H1 (cell line): ENCODE results near the gene PSMC1. TPM values are rescaled to one million over a fixed set of nuclear protein-coding genes. Genes with fewer than 3 reads are reported as not detected.

Experiments
- HDAC2 ChIP-seq, 2 experiments: fragments of 300-600 bp in 1 of 2; sonication (generic) in 1 of 2; IDR thresholded peaks; 2 replicates each; pipeline ENCODE4 v1.6.1; 2011 to 2012; ENCODE audit warnings: low read depth in 2 of 2, low read length in 2 of 2, mild to moderate bottlenecking in 2 of 2, moderate library complexity in 2 of 2, borderline replicate concordance in 1 of 2, inconsistent platforms in 1 of 2
- POU5F1 ChIP-seq: IDR thresholded peaks from 2 replicates; pipeline ENCODE4 v1.6.1; 2011; ENCODE audit warnings: low read depth, mild to moderate bottlenecking, low read length, moderate library complexity
- RNF2 ChIP-seq: fragments of 200-900, 300-1000 bp; sonication (generic); IDR thresholded peaks from 2 replicates; pipeline ENCODE4 v1.7.1; 2016; ENCODE audit warnings: borderline replicate concordance, low read depth, mild to moderate bottlenecking, antibody characterized with exemption, low read length; ENCODE audit not compliant: poor library complexity, severe bottlenecking; ENCODE audit errors: missing control alignments
- SP1 ChIP-seq: IDR thresholded peaks from 2 replicates; pipeline ENCODE4 v1.6.1; 2011; ENCODE audit warnings: low read depth, low read length
- SUZ12 ChIP-seq: fragments of 200-600 bp; sonication (generic); IDR thresholded peaks from 2 replicates; pipeline ENCODE4 v1.6.1; 2012; ENCODE audit warnings: mild to moderate bottlenecking, inconsistent platforms, low read length, moderate library complexity, mixed read lengths
- TAF1 ChIP-seq: IDR thresholded peaks from 2 replicates; pipeline ENCODE4 v1.6.1; 2011; ENCODE audit warnings: mild to moderate bottlenecking, low read depth, low read length
- polyA plus RNA-seq, 7 experiments: library from polyadenylated mRNA; depleted of rRNA in 3 of 7; stranded (reverse) in 5 of 7; unstranded in 2 of 7; fragments of >200 nt in 5 of 7; fragments of 200-250 nt in 2 of 7; gene quantifications; 1 replicate in 5 of 7; 2 replicates in 1 of 7; 4 replicates in 1 of 7; pipeline versions ENCODE4 v1.2.1 to v1.2.3, GENCODE V29; 2011 to 2013; ENCODE audit warnings: missing spikeins in 2 of 7, mixed read lengths in 2 of 7
- total RNA-seq: library from RNA; stranded (reverse); fragmentation: NEBNext Ultra II Directional; extraction: Animal tissue kit (Norgen Biotek cat#: 25700); gene quantifications from 2 replicates; pipeline ENCODE4 v1.2.1, GENCODE V29; 2021
- TF ChIP-seq, protein P1 (sequence below): fragments of 300-600 bp; sonication (generic); IDR thresholded peaks from 2 replicates; pipeline ENCODE4 v1.7.1; 2012; ENCODE audit warnings: low read length, moderate library complexity, mild to moderate bottlenecking, inconsistent platforms; ENCODE audit not compliant: insufficient replicate concordance
- TF ChIP-seq, protein P2 (sequence below): IDR thresholded peaks from 2 replicates; pipeline ENCODE4 v1.6.1; 2012; ENCODE audit warnings: inconsistent platforms
- TF ChIP-seq, protein P3 (sequence below): IDR thresholded peaks from 2 replicates; pipeline ENCODE4 v1.6.1; 2012; ENCODE audit warnings: inconsistent platforms

PSMC1 gene
- total and polyA plus RNA-seq, 2 of the 8 experiments (the other 6 are each of a cell fraction or from before 2014, with no cell fraction given): 46.2 to 99.6 TPM

GRCh38 chr14:90263748-90264449 lies 7.5 kb downstream of the PSMC1 start (continued):
- TF ChIP-seq, protein P1, sequence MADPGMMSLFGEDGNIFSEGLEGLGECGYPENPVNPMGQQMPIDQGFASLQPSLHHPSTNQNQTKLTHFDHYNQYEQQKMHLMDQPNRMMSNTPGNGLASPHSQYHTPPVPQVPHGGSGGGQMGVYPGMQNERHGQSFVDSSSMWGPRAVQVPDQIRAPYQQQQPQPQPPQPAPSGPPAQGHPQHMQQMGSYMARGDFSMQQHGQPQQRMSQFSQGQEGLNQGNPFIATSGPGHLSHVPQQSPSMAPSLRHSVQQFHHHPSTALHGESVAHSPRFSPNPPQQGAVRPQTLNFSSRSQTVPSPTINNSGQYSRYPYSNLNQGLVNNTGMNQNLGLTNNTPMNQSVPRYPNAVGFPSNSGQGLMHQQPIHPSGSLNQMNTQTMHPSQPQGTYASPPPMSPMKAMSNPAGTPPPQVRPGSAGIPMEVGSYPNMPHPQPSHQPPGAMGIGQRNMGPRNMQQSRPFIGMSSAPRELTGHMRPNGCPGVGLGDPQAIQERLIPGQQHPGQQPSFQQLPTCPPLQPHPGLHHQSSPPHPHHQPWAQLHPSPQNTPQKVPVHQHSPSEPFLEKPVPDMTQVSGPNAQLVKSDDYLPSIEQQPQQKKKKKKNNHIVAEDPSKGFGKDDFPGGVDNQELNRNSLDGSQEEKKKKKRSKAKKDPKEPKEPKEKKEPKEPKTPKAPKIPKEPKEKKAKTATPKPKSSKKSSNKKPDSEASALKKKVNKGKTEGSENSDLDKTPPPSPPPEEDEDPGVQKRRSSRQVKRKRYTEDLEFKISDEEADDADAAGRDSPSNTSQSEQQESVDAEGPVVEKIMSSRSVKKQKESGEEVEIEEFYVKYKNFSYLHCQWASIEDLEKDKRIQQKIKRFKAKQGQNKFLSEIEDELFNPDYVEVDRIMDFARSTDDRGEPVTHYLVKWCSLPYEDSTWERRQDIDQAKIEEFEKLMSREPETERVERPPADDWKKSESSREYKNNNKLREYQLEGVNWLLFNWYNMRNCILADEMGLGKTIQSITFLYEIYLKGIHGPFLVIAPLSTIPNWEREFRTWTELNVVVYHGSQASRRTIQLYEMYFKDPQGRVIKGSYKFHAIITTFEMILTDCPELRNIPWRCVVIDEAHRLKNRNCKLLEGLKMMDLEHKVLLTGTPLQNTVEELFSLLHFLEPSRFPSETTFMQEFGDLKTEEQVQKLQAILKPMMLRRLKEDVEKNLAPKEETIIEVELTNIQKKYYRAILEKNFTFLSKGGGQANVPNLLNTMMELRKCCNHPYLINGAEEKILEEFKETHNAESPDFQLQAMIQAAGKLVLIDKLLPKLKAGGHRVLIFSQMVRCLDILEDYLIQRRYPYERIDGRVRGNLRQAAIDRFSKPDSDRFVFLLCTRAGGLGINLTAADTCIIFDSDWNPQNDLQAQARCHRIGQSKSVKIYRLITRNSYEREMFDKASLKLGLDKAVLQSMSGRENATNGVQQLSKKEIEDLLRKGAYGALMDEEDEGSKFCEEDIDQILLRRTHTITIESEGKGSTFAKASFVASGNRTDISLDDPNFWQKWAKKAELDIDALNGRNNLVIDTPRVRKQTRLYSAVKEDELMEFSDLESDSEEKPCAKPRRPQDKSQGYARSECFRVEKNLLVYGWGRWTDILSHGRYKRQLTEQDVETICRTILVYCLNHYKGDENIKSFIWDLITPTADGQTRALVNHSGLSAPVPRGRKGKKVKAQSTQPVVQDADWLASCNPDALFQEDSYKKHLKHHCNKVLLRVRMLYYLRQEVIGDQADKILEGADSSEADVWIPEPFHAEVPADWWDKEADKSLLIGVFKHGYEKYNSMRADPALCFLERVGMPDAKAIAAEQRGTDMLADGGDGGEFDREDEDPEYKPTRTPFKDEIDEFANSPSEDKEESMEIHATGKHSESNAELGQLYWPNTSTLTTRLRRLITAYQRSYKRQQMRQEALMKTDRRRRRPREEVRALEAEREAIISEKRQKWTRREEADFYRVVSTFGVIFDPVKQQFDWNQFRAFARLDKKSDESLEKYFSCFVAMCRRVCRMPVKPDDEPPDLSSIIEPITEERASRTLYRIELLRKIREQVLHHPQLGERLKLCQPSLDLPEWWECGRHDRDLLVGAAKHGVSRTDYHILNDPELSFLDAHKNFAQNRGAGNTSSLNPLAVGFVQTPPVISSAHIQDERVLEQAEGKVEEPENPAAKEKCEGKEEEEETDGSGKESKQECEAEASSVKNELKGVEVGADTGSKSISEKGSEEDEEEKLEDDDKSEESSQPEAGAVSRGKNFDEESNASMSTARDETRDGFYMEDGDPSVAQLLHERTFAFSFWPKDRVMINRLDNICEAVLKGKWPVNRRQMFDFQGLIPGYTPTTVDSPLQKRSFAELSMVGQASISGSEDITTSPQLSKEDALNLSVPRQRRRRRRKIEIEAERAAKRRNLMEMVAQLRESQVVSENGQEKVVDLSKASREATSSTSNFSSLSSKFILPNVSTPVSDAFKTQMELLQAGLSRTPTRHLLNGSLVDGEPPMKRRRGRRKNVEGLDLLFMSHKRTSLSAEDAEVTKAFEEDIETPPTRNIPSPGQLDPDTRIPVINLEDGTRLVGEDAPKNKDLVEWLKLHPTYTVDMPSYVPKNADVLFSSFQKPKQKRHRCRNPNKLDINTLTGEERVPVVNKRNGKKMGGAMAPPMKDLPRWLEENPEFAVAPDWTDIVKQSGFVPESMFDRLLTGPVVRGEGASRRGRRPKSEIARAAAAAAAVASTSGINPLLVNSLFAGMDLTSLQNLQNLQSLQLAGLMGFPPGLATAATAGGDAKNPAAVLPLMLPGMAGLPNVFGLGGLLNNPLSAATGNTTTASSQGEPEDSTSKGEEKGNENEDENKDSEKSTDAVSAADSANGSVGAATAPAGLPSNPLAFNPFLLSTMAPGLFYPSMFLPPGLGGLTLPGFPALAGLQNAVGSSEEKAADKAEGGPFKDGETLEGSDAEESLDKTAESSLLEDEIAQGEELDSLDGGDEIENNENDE: no peak
- TF ChIP-seq RNF2 (no peak), POU5F1 (no peak), TAF1 (no peak), SP1 (no peak), HDAC2 (IDR thresholded peaks at IDR 0.05; ENCODE audit: borderline replicate concordance in 1 of 2, low read depth in 2 of 2, low read length in 2 of 2) (no peak), SUZ12 (no peak)
- TF ChIP-seq, protein P2, sequence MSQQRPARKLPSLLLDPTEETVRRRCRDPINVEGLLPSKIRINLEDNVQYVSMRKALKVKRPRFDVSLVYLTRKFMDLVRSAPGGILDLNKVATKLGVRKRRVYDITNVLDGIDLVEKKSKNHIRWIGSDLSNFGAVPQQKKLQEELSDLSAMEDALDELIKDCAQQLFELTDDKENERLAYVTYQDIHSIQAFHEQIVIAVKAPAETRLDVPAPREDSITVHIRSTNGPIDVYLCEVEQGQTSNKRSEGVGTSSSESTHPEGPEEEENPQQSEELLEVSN: no peak
- TF ChIP-seq, protein P3, sequence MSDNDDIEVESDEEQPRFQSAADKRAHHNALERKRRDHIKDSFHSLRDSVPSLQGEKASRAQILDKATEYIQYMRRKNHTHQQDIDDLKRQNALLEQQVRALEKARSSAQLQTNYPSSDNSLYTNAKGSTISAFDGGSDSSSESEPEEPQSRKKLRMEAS: no peak
